HEK293 (cell line): ENCODE results near the gene RMDN3.

Experiments
- CTCF ChIP-seq: fragments of 450-650 bp; formaldehyde crosslinking; IDR thresholded peaks from 2 replicates; pipeline ENCODE4 v1.5.1; 2016; ENCODE audit warnings: missing biosample characterization, missing genetic modification characterization
- ELK4 ChIP-seq: IDR thresholded peaks from 2 replicates; pipeline ENCODE4 v1.6.1; 2011; ENCODE audit warnings: mild to moderate bottlenecking, low read depth, low read length, borderline replicate concordance
- SP2 ChIP-seq: fragments of 450-650 bp; formaldehyde crosslinking; IDR thresholded peaks from 2 replicates; pipeline ENCODE4 v1.5.1; 2016; ENCODE audit warnings: missing biosample characterization, missing genetic modification characterization
- ZBTB7A ChIP-seq: fragments of 450-650 bp; formaldehyde crosslinking; IDR thresholded peaks from 2 replicates; pipeline ENCODE4 v1.5.1; 2016; ENCODE audit warnings: low read depth, missing biosample characterization, missing genetic modification characterization
- ZNF18 ChIP-seq: fragments of 450-650 bp; formaldehyde crosslinking; IDR thresholded peaks from 2 replicates; pipeline ENCODE4 v1.5.1; 2016; ENCODE audit warnings: missing biosample characterization, missing genetic modification characterization
- ZNF211 ChIP-seq: fragments of 450-650 bp; formaldehyde crosslinking; IDR thresholded peaks from 2 replicates; pipeline ENCODE4 v1.5.1; 2016; ENCODE audit warnings: low read depth, missing biosample characterization, missing genetic modification characterization
- ZNF521 ChIP-seq: fragments of 450-650 bp; formaldehyde crosslinking; IDR thresholded peaks from 2 replicates; pipeline ENCODE4 v1.5.1; 2017; ENCODE audit warnings: missing biosample characterization, mild to moderate bottlenecking, missing genetic modification characterization
- ZNF626 ChIP-seq: fragments of 450-650 bp; sonication (Bioruptor Pico); formaldehyde crosslinking; IDR thresholded peaks from 2 replicates; pipeline ENCODE4 v1.5.1; 2018; ENCODE audit warnings: missing biosample characterization, missing genetic modification characterization, inconsistent platforms
- ZNF776 ChIP-seq: fragments of 450-650 bp; formaldehyde crosslinking; IDR thresholded peaks from 2 replicates; pipeline ENCODE4 v1.5.0; 2017; ENCODE audit warnings: missing biosample characterization, missing genetic modification characterization, borderline replicate concordance
- ZNF837 ChIP-seq: fragments of 450-650 bp; formaldehyde crosslinking; IDR thresholded peaks from 2 replicates; pipeline ENCODE4 v1.5.1; 2016; ENCODE audit warnings: missing biosample characterization, missing genetic modification characterization
- ZSCAN18 ChIP-seq: fragments of 450-650 bp; formaldehyde crosslinking; IDR thresholded peaks from 2 replicates; pipeline ENCODE4 v1.5.1; 2016; ENCODE audit warnings: missing biosample characterization, missing genetic modification characterization
- ZSCAN4 ChIP-seq: fragments of 450-650 bp; formaldehyde crosslinking; IDR thresholded peaks from 2 replicates; pipeline ENCODE4 v1.5.1; 2017; ENCODE audit warnings: missing biosample characterization, missing genetic modification characterization

- TF ChIP-seq ZNF211 (tag by site-specific recombination) (no peak), ZSCAN18 (tag by site-specific recombination) (no peak), CTCF (no peak), ZSCAN4 (tag by site-specific recombination) (no peak), ZNF626 (tag by site-specific recombination) (no peak), SP2 (tag by site-specific recombination) (no peak), ELK4 (no peak), ZBTB7A (tag by site-specific recombination) (no peak), ZNF18 (tag by site-specific recombination) (no peak), ZNF776 (no peak), ZNF837 (tag by site-specific recombination) (no peak), ZNF521 (tag by site-specific recombination) (no peak)
Measured at GRCh38 chr15:40750885-40751284, 4.2 kb downstream of the RMDN3 start.
